ENCODE data around the gene CDK5RAP3. TPM values are rescaled to one million over a fixed set of nuclear protein-coding genes. Genes with fewer than 3 reads are reported as not detected.

CDK5RAP3 gene
- total RNA-seq, 1 donor from 2014 or later: 344 TPM

- peak overlapping the region; percentile 10 for H3K27ac Mint-ChIP-seq
- H3K4me3 Mint-ChIP-seq (ENCODE audit: low read depth): peak overlapping the region; percentile 91
- TF ChIP-seq CTCF (IDR thresholded peaks at IDR 0.05; ENCODE audit: unreplicated experiment): no peak
- DNase-seq (ENCODE audit: low spot score, unreplicated experiment): no peak
- H3K36me3 Mint-ChIP-seq (ENCODE audit: insufficient read depth): peaks cover 3% of the 10 kb centered on the region
- H3K9me3 Mint-ChIP-seq (ENCODE audit: low read depth): no peaks in the 10 kb centered on the region
- no peaks in the 10 kb centered on the region for H3K27me3 Mint-ChIP-seq
- peaks cover 12% of the 10 kb centered on the region for H3K4me1 Mint-ChIP-seq (ENCODE audit: low read depth)
Measured at GRCh38 chr17:47969930-47970724, 786 bp upstream of the CDK5RAP3 start.

GRCh38 chr17:47973541-47973940 lies 2.6 kb downstream of the CDK5RAP3 start:
- H3K4me3 Mint-ChIP-seq (ENCODE audit: low read depth): no peak overlapping the region
- no peaks in the 10 kb centered on the region for H3K27me3 Mint-ChIP-seq
- H3K4me1 Mint-ChIP-seq (ENCODE audit: low read depth): peaks cover 9% of the 10 kb centered on the region
- peaks cover 18% of the 10 kb centered on the region for H3K36me3 Mint-ChIP-seq (ENCODE audit: insufficient read depth)
- H3K9me3 Mint-ChIP-seq (ENCODE audit: low read depth): no peaks in the 10 kb centered on the region
- no peak for TF ChIP-seq CTCF (IDR thresholded peaks at IDR 0.05; ENCODE audit: unreplicated experiment)
- no peak for DNase-seq (ENCODE audit: low spot score, unreplicated experiment)
- no peak overlapping the region for H3K27ac Mint-ChIP-seq

DNA sequence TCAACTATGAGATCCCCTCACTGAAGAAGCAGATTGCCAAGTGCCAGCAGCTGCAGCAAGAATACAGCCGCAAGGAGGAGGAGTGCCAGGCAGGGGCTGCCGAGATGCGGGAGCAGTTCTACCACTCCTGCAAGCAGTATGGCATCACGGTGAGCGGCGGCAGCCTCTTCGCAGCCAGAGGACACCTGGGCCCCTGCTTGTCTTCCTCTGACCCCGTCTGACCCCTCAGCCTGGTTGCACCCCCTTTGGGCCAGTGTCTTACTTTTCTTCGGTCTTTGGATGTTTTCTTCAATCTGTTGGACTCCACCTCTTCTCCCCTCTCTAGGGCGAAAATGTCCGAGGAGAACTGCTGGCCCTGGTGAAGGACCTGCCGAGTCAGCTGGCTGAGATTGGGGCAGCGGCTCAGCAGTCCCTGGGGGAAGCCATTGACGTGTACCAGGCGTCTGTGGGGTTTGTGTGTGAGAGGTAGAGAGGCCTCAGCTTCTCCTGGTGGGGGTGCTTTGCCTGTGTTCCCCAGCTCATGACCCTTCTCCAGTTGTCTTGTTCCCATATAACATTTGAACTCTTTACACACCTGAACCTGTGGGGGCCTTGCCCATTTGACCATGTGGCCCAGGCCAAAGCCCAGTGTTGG lies 4.4 kb downstream of the CDK5RAP3 start:
- Mint-ChIP-seq H3K27me3 (peaks cover 5% of the 10 kb centered on the region), H3K4me3 (ENCODE audit: low read depth) (no peak overlapping the region), H3K27ac (no peak overlapping the region), H3K9me3 (ENCODE audit: low read depth) (no peaks in the 10 kb centered on the region), H3K4me1 (ENCODE audit: low read depth) (peaks cover 12% of the 10 kb centered on the region), H3K36me3 (ENCODE audit: insufficient read depth) (peaks cover 26% of the 10 kb centered on the region)
- no peak for DNase-seq (ENCODE audit: low spot score, unreplicated experiment)
- no peak for TF ChIP-seq CTCF (IDR thresholded peaks at IDR 0.05; ENCODE audit: unreplicated experiment)

DNA sequence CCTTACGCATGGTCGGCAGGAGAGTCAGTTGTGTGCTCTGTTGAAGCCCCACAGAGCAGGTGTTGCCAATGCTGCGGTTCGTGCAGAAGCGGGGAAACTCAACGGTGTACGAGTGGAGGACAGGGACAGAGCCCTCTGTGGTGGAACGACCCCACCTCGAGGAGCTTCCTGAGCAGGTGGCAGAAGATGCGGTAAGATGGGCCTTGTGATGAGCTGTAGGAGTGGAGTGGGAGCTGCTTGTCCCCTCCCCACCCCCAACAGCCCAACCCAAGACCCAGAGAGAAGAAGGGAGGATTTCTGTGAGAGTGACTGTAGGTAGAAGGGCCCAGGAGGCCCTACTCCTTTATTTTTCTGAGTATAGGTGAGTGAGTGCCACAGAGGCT lies 4.9 kb downstream of the CDK5RAP3 start:
- Mint-ChIP-seq H3K4me1 (ENCODE audit: low read depth) (peaks cover 11% of the 10 kb centered on the region), H3K36me3 (ENCODE audit: insufficient read depth) (peaks cover 31% of the 10 kb centered on the region), H3K9me3 (ENCODE audit: low read depth) (no peaks in the 10 kb centered on the region), H3K27ac (no peak overlapping the region), H3K27me3 (peaks cover 5% of the 10 kb centered on the region), H3K4me3 (ENCODE audit: low read depth) (no peak overlapping the region)
- TF ChIP-seq CTCF (IDR thresholded peaks at IDR 0.05; ENCODE audit: unreplicated experiment): no peak
- no peak for DNase-seq (ENCODE audit: low spot score, unreplicated experiment)

GRCh38 chr17:47978324-47978723 lies 7.4 kb downstream of the CDK5RAP3 start:
- H3K27me3 Mint-ChIP-seq: peaks cover 5% of the 10 kb centered on the region
- no peak overlapping the region for H3K4me3 Mint-ChIP-seq (ENCODE audit: low read depth)
- peak; percentile 62 for DNase-seq (ENCODE audit: low spot score, unreplicated experiment)
- H3K9me3 Mint-ChIP-seq (ENCODE audit: low read depth): no peaks in the 10 kb centered on the region
- TF ChIP-seq CTCF (IDR thresholded peaks at IDR 0.05; ENCODE audit: unreplicated experiment): peak; percentile 86
- peaks cover 33% of the 10 kb centered on the region for H3K36me3 Mint-ChIP-seq (ENCODE audit: insufficient read depth)
- H3K4me1 Mint-ChIP-seq (ENCODE audit: low read depth): peaks cover 31% of the 10 kb centered on the region
- H3K27ac Mint-ChIP-seq: no peak overlapping the region
